IPS-15b (cell line): ENCODE data around the gene ZNF77.
"Not testable (repeated sequence)": the region's sequence is repeated elsewhere in the genome, so short reads cannot be mapped to it uniquely, and the experiment has no call there.

Experiments
- H3K27me3 ChIP-seq: one replicate; pipeline ENCODE4 v1.6.1; 2013; ENCODE audit warnings: low read length; ENCODE audit not compliant: control insufficient read depth, insufficient read depth
- H3K36me3 ChIP-seq: one replicate; pipeline ENCODE4 v1.6.1; 2013; ENCODE audit warnings: low read length; ENCODE audit not compliant: control insufficient read depth, insufficient read depth
- H3K4me1 ChIP-seq: one replicate; pipeline ENCODE4 v1.6.1; 2013; ENCODE audit warnings: mild to moderate bottlenecking, low read length; ENCODE audit not compliant: control insufficient read depth, insufficient read depth
- H3K4me3 ChIP-seq: one replicate; pipeline ENCODE4 v1.5.1; 2013; ENCODE audit warnings: low read depth, low read length
- H3K9ac ChIP-seq: one replicate; pipeline ENCODE4 v1.6.1; 2013; ENCODE audit warnings: low read depth, mild to moderate bottlenecking, low read length
- H3K9me3 ChIP-seq: one replicate; pipeline ENCODE4 v1.6.1; 2013; ENCODE audit warnings: mild to moderate bottlenecking, low read length; ENCODE audit not compliant: control insufficient read depth, insufficient read depth

Gene ZNF77

GRCh38 chr19:2942928-2943640 is 1.7 kb downstream of the ZNF77 start:
- Histone ChIP-seq H3K9ac (no peak overlapping the region), H3K4me1 (no peaks in the 10 kb centered on the region), H3K4me3 (no peak overlapping the region), H3K36me3 (peaks cover 3% of the 10 kb centered on the region), H3K9me3 (no peaks in the 10 kb centered on the region), H3K27me3 (no peaks in the 10 kb centered on the region)

- H3K4me3 ChIP-seq, H3K4me1 ChIP-seq, H3K9ac ChIP-seq, H3K27me3 ChIP-seq: not testable (repeated sequence)
- Histone ChIP-seq H3K9me3 (peaks cover 28% of the 10 kb centered on the region), H3K36me3 (peaks cover 33% of the 10 kb centered on the region)
Measured at GRCh38 chr19:2935863-2936262, 8.9 kb downstream of the ZNF77 start.

- H3K36me3 ChIP-seq = peaks cover 33% of the 10 kb centered on the region
- H3K27me3 ChIP-seq = no peaks in the 10 kb centered on the region
- no peak overlapping the region for H3K9ac ChIP-seq
- peaks cover 31% of the 10 kb centered on the region for H3K9me3 ChIP-seq
- H3K4me1 ChIP-seq = no peaks in the 10 kb centered on the region
- H3K4me3 ChIP-seq = no peak overlapping the region
Measured at GRCh38 chr19:2933490-2933910, 11.3 kb downstream of the ZNF77 start.

DNA sequence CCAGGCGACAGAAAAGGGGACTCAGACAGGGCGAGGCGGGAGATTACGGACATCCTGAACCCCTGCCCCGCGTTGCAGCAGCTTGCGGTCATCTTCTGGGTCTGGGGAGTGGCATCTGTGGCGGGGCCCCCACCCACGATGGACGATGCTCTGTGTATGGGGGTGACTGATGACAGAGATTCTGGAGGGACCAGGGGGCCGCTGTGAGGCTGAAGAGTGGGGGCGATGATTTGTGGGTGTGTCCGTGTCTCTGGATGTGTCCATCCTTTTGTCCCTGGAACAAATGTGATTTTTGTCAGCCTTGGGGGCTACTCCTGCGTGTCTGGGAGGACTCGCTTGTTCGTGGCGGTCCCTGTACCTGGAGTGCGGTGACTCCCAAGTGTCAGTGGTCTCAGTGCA is 17.7 kb downstream of the ZNF77 start:
- Histone ChIP-seq H3K36me3 (no peaks in the 10 kb centered on the region), H3K27me3 (no peaks in the 10 kb centered on the region), H3K9me3 (peaks cover 3% of the 10 kb centered on the region), H3K4me3 (no peak overlapping the region), H3K9ac (no peak overlapping the region), H3K4me1 (peaks cover 2% of the 10 kb centered on the region)

DNA sequence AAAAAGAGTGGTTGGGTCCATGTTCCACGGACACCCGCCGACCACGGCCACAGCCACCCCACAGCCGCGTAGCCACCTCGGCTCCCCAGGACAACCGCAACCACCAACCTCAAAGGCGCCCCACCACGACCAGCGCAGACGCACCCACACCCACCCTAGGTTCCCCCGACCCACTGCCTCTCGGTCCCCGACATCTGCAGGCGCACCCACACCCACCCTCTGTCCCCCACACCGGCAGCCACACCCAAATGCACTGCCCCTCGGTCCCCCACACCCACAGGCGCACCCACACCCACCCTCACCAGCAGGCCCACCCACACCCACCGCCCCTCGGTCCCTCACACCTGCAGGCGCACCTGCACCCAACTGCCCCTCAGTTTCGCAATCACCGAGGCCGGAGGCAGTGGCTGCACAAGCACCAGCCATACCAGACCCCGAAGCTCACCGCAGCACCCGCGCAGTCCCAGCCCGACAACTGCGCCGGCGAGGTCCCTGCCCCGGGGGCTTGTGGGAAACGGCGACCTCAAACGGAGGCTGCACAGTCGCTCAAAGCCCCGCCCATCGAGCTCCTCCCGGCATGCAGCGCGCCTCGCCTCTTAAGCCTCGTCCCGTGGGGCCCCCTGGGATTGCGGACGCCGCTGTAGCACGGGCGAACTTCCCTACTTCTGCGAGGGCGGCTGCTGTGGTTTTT is 18.3 kb downstream of the ZNF77 start:
- Histone ChIP-seq H3K9me3 (peaks cover 3% of the 10 kb centered on the region), H3K36me3 (no peaks in the 10 kb centered on the region), H3K4me1 (peaks cover 2% of the 10 kb centered on the region), H3K4me3 (no peak overlapping the region), H3K9ac (no peak overlapping the region), H3K27me3 (no peaks in the 10 kb centered on the region)

- H3K9me3 ChIP-seq = no peaks in the 10 kb centered on the region
- no peak overlapping the region for H3K4me3 ChIP-seq
Measured at GRCh38 chr19:2923510-2923909, 21.3 kb downstream of the ZNF77 start.

GRCh38 chr19:2922987-2923386 is 21.8 kb downstream of the ZNF77 start:
- Histone ChIP-seq H3K9ac (no peak overlapping the region), H3K9me3 (peaks cover under 1% of the 10 kb centered on the region), H3K4me1 (peaks cover 2% of the 10 kb centered on the region), H3K36me3 (peaks cover 10% of the 10 kb centered on the region), H3K4me3 (no peak overlapping the region), H3K27me3 (no peaks in the 10 kb centered on the region)

More at GRCh38 chr19:2923510-2923909, 21.3 kb downstream of the ZNF77 start:
- Histone ChIP-seq H3K4me1 (peaks cover 2% of the 10 kb centered on the region), H3K36me3 (peaks cover 8% of the 10 kb centered on the region), H3K27me3 (no peaks in the 10 kb centered on the region), H3K9ac (no peak overlapping the region)

DNA sequence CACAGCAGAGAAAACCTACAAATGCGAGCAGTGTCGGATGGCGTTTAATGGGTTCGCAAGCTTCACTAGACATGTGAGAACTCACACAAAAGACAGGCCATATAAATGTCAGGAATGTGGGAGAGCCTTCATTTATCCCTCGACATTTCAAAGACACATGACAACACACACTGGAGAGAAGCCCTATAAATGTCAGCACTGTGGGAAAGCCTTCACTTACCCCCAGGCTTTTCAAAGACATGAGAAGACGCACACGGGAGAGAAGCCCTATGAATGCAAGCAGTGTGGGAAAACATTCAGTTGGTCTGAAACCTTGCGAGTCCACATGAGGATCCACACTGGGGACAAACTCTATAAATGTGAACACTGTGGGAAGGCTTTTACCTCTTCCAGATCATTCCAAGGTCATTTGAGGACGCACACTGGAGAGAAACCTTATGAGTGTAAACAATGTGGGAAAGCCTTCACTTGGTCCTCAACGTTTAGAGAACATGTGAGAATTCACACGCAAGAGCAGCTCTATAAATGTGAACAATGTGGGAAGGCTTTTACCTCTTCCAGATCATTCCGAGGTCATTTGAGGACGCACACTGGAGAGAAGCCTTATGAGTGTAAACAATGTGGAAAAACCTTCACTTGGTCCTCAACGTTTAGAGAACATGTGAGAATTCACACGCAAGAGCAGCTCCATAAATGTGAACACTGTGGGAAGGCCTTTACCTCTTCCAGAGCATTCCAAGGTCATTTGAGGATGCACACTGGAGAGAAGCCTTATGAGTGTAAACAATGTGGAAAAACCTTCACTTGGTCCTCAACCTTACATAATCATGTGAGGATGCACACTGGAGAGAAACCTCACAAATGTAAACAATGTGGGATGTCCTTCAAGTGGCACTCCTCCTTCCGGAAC is 27.2 kb downstream of the ZNF77 start:
- peaks cover 32% of the 10 kb centered on the region for H3K36me3 ChIP-seq
- H3K9me3 ChIP-seq = peaks cover 18% of the 10 kb centered on the region
- H3K4me1 ChIP-seq = no peaks in the 10 kb centered on the region
- H3K27me3 ChIP-seq = no peaks in the 10 kb centered on the region
- no peak overlapping the region for H3K4me3 ChIP-seq
- H3K9ac ChIP-seq = no peak overlapping the region

DNA sequence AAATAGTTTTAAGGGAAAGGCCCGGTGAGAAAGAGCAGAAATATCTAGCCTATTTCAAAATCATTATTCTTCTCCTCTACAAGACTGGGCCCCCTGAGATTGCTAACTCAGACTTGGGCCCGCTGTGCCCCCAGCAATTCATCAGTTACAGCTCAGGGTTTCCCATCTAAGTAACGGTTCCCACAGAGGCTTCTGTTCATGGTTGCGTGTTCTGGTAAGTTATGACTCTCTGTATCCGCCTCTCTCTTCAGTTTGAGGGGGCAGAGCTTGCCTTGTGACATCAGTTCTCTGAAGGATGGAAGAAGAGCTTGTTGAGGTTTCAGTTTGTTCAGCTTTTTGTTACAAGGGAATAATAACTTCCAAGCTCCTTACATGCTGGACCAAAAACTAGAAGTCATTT is 32.5 kb downstream of the ZNF77 start:
- H3K27me3 ChIP-seq = no peaks in the 10 kb centered on the region
- H3K4me3 ChIP-seq = no peak overlapping the region
- no peaks in the 10 kb centered on the region for H3K4me1 ChIP-seq
- H3K9ac ChIP-seq = no peak overlapping the region
- peaks cover 18% of the 10 kb centered on the region for H3K36me3 ChIP-seq
- H3K9me3 ChIP-seq = peaks cover 10% of the 10 kb centered on the region

DNA sequence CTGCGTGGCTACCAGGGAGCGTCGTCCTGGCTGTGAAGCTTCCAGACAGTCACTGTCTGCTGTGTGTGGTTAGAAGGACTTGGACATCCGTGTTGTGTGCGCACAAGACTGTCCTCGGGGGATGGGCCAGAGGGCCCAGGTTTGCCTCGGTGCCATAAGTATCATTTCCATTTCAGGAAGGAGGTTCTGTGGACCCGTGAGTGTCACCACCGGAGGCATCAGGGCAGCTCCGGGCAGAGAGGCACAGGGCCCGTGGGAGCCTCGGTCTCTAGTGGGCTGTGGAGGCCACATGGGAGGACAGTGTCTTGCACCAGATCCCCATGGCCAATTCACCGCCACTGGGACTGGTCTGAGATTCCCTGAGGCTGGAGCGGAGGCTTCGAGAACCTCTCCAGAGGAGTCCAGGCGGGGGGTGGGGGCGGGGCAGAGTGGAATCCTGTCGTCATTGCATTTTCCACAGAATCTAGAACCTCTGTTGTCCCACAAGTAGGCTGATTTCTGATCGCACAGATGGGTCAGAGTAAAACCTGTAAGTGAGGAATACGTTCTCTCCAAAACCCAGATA is 38.1 kb downstream of the ZNF77 start:
- Histone ChIP-seq H3K9me3 (no peaks in the 10 kb centered on the region), H3K4me1 (no peaks in the 10 kb centered on the region), H3K9ac (no peak overlapping the region), H3K27me3 (no peaks in the 10 kb centered on the region), H3K36me3 (peaks cover 3% of the 10 kb centered on the region), H3K4me3 (no peak overlapping the region)

GRCh38 chr19:2905918-2906519 is 38.8 kb downstream of the ZNF77 start:
- Histone ChIP-seq H3K4me3 (no peak overlapping the region), H3K9me3 (no peaks in the 10 kb centered on the region), H3K4me1 (no peaks in the 10 kb centered on the region), H3K36me3 (no peaks in the 10 kb centered on the region), H3K9ac (no peak overlapping the region), H3K27me3 (no peaks in the 10 kb centered on the region)
